Stimulated activated CD8-positive, alpha-beta memory T cell treated with anti-CD3 and anti-CD28 coated beads, Interleukin-2, amount 100 ng/mL, for 48 hours (primary cell): ENCODE results near the gene POMT2.

Experiments
- DNase-seq, 2 donors: peaks; one replicate each; pipeline ENCODE4 v3.0.0-alpha.2; 2020; ENCODE audit warnings: low read depth in 2 of 2

The POMT2 gene

GRCh38 chr14:77238996-77239395 is 81.7 kb downstream of the POMT2 start:
- no peak for DNase-seq

- no peak for DNase-seq
Measured at GRCh38 chr14:77238356-77238755, 82.3 kb downstream of the POMT2 start.

GRCh38 chr14:77236814-77237213 is 83.9 kb downstream of the POMT2 start:
- no peak for DNase-seq

- no peak for DNase-seq
Measured at GRCh38 chr14:77231721-77232120, 89.0 kb downstream of the POMT2 start.

GRCh38 chr14:77230914-77231313 is 89.8 kb downstream of the POMT2 start:
- DNase-seq = no peak

GRCh38 chr14:77228056-77228455 is 92.6 kb downstream of the POMT2 start:
- DNase-seq = no peak

- no peak for DNase-seq
Measured at GRCh38 chr14:77225892-77226557, 94.7 kb downstream of the POMT2 start.

GRCh38 chr14:77225254-77225653 is 95.4 kb downstream of the POMT2 start:
- no peak for DNase-seq
